ENCODE results near the gene TP53I13.
"Not testable (repeated sequence)": the region's sequence is repeated elsewhere in the genome, so short reads cannot be mapped to it uniquely, and the experiment has no call there.

The TP53I13 gene

DNA sequence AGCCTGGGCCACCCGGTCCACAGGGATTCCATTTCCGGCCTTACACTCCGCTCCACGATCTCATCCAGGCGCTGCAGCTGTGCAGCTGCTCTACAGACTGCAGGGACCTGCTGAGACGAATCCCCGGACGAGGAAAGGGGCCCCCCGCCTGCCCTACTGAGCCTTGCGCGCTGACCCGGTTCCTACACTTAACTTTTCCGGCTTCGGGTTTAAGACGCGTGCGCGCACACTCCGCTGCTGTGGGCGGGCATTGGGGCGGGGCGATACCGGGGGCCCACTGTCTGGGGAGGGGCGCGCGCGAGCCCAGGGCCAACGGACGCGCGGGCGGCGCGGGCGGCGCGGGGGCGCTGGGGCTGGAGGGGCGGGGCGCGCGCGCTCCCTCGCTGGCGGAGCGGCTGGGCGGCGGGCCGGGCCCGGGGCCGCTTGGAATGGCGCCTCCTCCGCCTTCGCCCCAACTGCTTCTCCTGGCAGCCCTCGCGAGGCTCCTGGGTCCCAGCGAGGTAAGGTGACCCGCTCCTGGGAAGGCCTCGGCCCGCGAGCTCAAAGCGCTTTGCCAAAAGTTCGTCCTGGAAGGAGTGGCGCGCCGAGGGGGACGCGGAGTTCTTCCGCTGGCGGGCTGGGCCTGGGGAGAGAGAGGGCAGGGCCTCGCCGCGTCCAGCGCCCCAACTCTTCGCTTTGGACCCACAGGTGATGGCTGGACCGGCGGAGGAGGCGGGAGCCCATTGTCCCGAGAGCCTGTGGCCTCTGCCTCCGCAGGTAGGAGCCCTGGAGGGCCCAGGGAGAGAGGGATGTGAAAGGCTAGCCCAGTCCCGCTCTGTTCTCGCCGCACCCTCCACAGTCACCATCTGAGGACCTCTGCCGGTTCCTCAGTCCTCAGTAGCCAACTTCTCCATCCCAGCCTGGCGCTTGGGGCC, at the start of gene TP53I13:
TSS of gene TP53I13 (plus strand) at position 371 of the 914 bp plus-strand sequence. CDS start at position 429, 58 bp downstream.
- peak; percentile 82 for DNase-seq (ENCODE audit: low read depth)

- DNase-seq (ENCODE audit: low read depth): no peak
Measured at GRCh38 chr17:29524692-29525091, 43.8 kb upstream of the TP53I13 start.

GRCh38 chr17:29526322-29526721, 42.2 kb upstream of the TP53I13 start:
- no peak for DNase-seq (ENCODE audit: low read depth)

GRCh38 chr17:29533976-29534375, 34.5 kb upstream of the TP53I13 start:
- no peak for DNase-seq (ENCODE audit: low read depth)

DNA sequence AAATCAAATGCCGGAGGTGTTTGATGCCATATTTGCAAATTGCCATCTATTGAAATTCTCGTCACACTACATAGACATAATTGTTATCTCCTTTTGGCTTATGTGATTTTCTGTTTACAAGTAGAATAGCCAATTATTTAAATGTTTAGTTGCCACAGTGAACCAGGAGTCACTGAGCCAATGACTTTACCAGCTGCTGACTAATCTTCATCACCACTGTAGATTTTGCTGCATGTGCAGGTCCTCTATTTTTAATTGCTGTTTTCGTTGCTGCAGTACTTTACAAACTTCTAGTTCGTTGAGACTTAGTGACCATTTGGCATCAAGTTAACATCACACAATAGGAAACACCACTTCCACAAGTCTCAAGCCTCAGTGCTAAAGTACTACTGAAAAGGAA, 24.4 kb upstream of the TP53I13 start:
- DNase-seq (ENCODE audit: low read depth): no peak

GRCh38 chr17:29546085-29546484, 22.4 kb upstream of the TP53I13 start:
- DNase-seq (ENCODE audit: low read depth): no peak

DNA sequence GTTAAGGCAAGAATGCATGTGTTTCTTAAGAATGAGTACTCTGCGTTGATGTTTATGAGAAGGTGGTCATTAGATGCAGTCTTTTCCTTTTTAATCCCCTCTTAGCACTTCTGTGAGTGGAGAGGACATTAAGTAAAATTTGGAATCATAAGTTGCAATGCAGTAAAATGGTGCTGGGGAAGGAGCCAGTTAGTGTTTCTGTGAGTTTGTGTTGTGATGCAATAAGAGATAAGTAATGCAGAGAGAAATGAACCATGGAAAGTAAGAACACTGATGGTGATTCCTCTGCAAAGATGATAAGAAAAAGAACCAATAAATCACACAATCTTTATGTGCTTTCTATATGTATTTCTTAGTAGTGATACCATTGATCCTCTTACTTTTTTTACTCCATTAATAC, 21.7 kb upstream of the TP53I13 start:
- DNase-seq (ENCODE audit: low read depth): no peak

DNA sequence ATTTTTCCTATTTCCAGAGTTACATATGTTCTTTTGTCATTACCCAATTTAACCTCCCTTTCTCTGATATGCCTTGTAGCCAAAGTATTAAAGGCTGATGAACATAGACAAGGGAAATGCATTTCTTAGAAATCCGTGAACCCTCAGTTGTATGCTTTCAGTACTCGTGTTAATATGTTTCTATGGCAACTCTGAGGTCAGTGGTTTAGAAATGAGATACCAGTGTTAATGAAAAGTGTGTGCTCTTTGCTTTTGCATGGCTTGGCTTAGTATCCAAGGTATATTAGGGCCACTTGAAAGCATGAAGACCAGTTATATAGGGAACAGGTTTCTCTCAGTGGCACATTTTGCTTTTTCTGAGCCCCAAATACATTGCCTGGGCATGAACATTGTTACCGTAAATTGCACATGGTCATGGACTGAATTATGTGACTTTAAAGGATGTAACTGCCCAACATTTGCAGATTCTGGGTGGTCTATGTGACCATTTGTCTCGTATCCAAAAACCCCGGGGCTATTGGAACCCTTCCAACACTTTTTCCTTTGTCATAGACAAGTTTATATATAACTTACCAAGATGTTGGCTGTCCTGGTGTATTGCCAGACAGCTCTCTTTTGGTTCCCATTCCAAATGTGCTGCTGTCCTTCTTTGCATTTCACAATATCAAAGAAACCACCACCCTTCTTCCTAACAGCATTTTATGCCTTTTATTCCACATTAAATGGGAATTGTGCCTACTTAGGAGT, 19.2 kb upstream of the TP53I13 start:
- no peak for DNase-seq (ENCODE audit: low read depth)

DNA sequence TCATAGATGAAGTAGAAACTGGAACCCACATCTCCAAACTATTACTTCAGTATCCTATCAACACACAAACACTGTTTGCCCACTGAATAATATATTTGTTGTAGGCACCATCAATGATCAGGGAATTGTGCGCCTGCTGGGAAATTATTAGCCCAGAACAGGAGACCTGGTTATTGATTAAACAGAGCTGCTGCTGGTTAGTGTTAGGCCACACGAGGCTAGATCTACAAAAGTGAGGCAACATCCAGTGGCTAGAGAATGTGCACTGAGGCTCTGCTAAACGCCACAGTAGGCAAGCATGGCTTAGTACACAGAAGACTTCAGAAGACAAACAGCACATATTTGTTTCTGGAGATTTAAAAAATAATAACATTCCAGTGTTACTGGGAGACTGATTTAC, 12.7 kb upstream of the TP53I13 start:
- DNase-seq (ENCODE audit: low read depth): no peak

DNA sequence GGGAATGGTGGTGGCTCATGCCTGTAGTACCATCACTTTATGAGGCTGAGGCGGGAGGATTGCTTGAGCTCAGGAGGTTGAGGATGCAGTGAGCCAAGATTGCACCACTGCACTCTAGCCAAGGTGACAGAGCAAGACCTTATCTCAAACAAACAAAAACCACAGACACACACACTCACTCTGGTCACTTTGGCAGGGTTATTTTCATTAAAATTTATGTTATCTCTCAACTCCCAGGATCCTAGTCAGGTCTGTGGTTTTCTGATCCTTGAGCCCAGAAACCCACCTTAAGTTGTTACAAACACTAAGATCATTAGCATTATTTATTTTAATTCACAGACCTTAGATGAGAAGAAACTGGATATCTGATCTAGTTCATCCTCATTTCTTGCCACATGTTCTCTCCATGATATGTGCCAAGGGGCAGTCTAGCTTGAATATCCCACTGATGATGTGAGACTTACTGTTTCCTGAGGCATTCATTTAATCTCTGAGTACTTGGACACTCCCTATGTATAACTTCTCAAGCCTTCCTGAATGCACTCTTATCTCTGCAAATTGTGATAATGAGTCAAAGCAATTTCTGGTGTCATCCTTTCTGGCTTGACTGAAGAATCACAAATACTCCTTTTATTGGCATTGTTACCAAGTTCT, 11.3 kb upstream of the TP53I13 start:
- DNase-seq (ENCODE audit: low read depth): no peak

- no peak for DNase-seq (ENCODE audit: low read depth)
Measured at GRCh38 chr17:29557739-29558116, 10.8 kb upstream of the TP53I13 start.

- not testable (repeated sequence) for DNase-seq (ENCODE audit: low read depth)
Measured at GRCh38 chr17:29558139-29558538, 10.4 kb upstream of the TP53I13 start.

GRCh38 chr17:29559640-29560039, 8.9 kb upstream of the TP53I13 start:
- DNase-seq (ENCODE audit: low read depth): no peak

DNA sequence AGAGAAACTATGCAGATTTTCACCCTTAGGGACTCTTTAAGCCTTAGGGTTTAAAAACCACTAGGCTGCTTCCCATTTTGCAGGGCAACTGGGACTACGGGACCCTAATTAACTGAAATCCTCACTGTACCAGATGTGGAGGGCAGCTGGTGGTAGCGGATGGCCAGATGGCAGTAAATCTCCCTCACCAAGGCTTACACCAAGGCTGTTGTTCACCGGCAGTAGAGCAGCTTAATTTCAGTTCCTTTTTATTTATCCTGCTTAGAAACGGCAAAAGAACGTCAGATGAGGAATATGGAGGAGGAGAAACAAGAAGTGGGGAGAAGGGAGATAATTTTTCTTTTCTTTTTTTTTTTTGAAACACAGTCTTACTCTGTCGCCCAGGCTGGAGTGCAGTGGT, 8.2 kb upstream of the TP53I13 start:
- DNase-seq (ENCODE audit: low read depth): no peak

DNA sequence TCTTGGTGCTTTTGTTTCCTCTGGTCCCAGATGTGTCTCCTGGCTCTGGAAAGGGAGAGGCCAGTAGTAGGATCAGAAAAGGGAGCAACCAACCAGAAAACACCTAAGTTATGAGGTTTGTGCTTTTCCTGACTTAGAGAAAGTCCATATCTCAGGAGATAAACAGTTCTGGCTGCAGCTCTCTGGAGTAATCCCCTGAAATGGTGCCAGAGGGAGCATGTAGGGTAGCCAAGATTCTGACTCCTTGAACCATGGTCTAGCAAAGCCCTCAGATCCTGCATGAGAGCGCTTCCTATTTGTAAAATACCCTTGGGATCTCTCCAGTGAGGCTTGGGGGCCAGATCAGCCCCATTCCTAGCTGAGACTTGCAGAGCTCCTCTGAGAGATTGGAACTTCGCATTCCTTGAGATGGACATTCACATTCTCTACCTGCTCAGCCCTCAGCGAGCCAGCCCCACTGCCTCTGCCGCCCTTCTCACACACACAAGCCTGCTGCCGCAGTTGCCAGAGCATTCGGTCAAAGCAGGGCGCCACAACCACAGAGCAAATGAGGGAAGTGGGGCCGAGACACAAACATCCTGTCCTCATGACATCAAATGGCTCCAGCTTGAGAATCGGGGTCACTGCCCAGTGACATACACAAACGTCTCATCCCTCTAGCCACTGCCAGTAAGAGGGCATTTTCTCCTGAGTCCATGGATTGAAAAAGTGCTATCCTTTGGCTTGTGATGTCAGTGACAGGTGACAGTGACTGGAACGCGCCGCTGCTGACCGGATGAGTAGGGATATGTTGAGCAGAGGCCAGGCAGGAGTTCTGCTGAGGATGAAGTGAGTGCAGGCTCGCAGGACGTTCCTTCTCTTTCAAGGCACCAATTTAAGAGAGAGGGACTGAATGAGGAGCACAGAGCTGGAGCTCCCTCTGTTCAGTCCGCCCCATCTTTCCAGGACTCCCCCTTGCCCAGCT, 6.7 kb upstream of the TP53I13 start:
- no peak for DNase-seq (ENCODE audit: low read depth)

DNA sequence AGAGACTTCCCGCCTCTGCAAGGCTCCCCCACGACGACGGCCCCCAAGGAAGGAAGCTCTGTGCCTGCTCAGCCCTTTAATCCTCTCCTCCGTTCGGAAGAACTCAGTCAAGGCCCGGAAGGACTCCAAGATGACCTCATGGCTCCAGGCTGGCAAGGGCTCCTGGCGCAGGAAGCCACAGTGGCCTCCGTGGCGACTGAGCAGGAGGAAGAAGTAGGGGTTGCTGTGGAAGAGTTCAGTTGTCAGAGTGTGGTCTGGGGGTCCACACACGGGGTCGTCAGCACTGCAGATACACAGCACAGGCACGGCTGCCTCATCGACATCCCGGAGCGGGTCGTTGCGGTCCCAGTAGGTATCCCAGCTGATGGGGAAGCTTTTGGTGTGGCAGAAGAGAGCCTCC, 5.9 kb upstream of the TP53I13 start:
- no peak for DNase-seq (ENCODE audit: low read depth)

- no peak for DNase-seq (ENCODE audit: low read depth)
Measured at GRCh38 chr17:29563816-29564215, 4.7 kb upstream of the TP53I13 start.

GRCh38 chr17:29565643-29566472, 2.6 kb upstream of the TP53I13 start:
- DNase-seq (ENCODE audit: low read depth): peak; percentile 29

DNA sequence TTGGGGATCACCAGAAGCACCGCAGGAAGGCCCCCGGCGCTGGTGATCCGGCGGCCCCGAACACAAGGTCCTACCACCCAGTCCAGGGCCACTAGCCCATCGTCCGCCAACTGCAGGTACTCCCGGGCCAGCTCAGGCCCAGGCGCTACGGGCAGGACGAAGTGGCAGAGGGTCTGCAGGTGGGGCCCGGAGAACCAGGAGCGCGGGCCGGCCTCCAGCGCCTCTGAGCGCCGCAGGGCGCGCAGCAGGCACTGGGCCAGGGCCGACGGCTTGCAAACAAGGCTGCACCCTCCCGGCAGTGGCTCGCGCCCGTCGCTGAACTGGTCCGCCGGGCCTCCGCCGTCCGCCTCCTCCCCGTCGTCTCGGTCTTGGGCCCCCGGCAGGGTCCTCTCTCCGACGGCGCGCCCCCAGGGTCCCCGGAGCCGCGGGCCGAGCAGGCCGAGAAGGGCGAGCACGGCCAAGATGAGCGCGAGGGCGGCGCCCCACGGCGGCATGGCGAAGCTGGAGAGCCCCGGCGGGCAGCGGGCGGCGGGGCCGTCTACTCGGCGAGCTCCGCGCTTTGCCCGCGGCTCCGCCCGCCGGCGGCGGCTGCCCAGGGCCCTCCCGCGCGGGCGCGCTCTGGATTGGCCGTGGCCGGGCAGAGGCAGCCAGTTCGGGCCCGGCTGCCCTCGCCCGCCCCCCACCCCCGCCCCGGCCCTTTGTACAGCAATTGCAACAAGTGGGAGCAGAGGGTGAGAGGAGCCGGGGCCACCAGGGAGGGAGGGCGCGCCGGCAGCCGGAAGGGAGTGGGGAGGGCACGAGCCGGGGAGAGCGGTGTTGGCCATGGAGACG, 1.8 kb upstream of the TP53I13 start, which contains the start of gene ABHD15:
TSS of gene ABHD15 (minus strand) at position 565 of the 831 bp plus-strand sequence. CDS start at position 494, 71 bp downstream.
- DNase-seq (ENCODE audit: low read depth): peak; percentile 48

- DNase-seq (ENCODE audit: low read depth): no peak
Measured at GRCh38 chr17:29567304-29567553, 1.3 kb upstream of the TP53I13 start.
